HUES64 (cell line): ENCODE data around the gene FGD2.

ENCODE experiments used
- H3K27ac ChIP-seq: 2 replicates; pipeline ENCODE4 v1.7.0; 2013; ENCODE audit warnings: low read depth, low read length, inconsistent platforms
- H3K27me3 ChIP-seq: 2 replicates; pipeline ENCODE4 v1.6.1; 2013; ENCODE audit warnings: mild to moderate bottlenecking, low read length; ENCODE audit not compliant: insufficient read depth
- H3K36me3 ChIP-seq: 2 replicates; pipeline ENCODE4 v1.6.1; 2013; ENCODE audit warnings: mild to moderate bottlenecking, low read length; ENCODE audit not compliant: insufficient read depth
- H3K4me1 ChIP-seq: 2 replicates; pipeline ENCODE4 v1.6.1; 2013; ENCODE audit warnings: mild to moderate bottlenecking, low read length, moderate library complexity; ENCODE audit not compliant: insufficient read depth
- H3K4me3 ChIP-seq: 2 replicates; pipeline ENCODE4 v1.5.1; 2013; ENCODE audit warnings: mild to moderate bottlenecking, low read length, moderate library complexity
- H3K9ac ChIP-seq: 2 replicates; pipeline ENCODE4 v1.6.1; 2013; ENCODE audit warnings: mild to moderate bottlenecking, low read depth, low read length
- H3K9me3 ChIP-seq: 2 replicates; pipeline ENCODE4 v1.6.1; 2013; ENCODE audit warnings: low read depth, low read length; ENCODE audit not compliant: insufficient read depth
- WGBS: fragments of 150-250, 120-280 bp; methylation state at CpG from one replicate; pipeline ENCODE4 v1.1.7; 2013; ENCODE audit warnings: missing lambda C conversion rate; 5-methylcytosine and 5-hydroxymethylcytosine counted together

Gene FGD2

GRCh38 chr6:36964349-36964748, 41.1 kb upstream of the FGD2 start:
- no peaks in the 10 kb centered on the region for H3K4me1 ChIP-seq
- H3K4me3 ChIP-seq = no peak overlapping the region
- no peak overlapping the region for H3K9ac ChIP-seq
- no peaks in the 10 kb centered on the region for H3K9me3 ChIP-seq
- H3K27me3 ChIP-seq = no peaks in the 10 kb centered on the region
- H3K27ac ChIP-seq = no peak overlapping the region
- peaks cover 23% of the 10 kb centered on the region for H3K36me3 ChIP-seq
- WGBS = 93% methylated on average over 4 of the region's 6 CpGs

- no peak overlapping the region for H3K9ac ChIP-seq
- H3K4me3 ChIP-seq = no peak overlapping the region
- H3K36me3 ChIP-seq = peaks cover 29% of the 10 kb centered on the region
- no peak overlapping the region for H3K27ac ChIP-seq
- H3K27me3 ChIP-seq = no peaks in the 10 kb centered on the region
- WGBS = 93% methylated on average over 4 of the region's 4 CpGs
- no peaks in the 10 kb centered on the region for H3K4me1 ChIP-seq
- no peaks in the 10 kb centered on the region for H3K9me3 ChIP-seq
Observed at GRCh38 chr6:36964908-36965307, 40.5 kb upstream of the FGD2 start.

GRCh38 chr6:36967301-36967700, 38.2 kb upstream of the FGD2 start:
- Histone ChIP-seq H3K4me3 (no peak overlapping the region), H3K9ac (no peak overlapping the region), H3K9me3 (no peaks in the 10 kb centered on the region), H3K27ac (no peak overlapping the region), H3K4me1 (no peaks in the 10 kb centered on the region), H3K36me3 (peaks cover 52% of the 10 kb centered on the region), H3K27me3 (no peaks in the 10 kb centered on the region)
- 93% methylated on average over 3 of the region's 3 CpGs for WGBS

GRCh38 chr6:36967757-36968156, 37.7 kb upstream of the FGD2 start:
- H3K36me3 ChIP-seq = peaks cover 57% of the 10 kb centered on the region
- no peak overlapping the region for H3K9ac ChIP-seq
- no peaks in the 10 kb centered on the region for H3K9me3 ChIP-seq
- H3K4me1 ChIP-seq = no peaks in the 10 kb centered on the region
- WGBS = 94% methylated on average over 4 of the region's 4 CpGs
- no peaks in the 10 kb centered on the region for H3K27me3 ChIP-seq
- no peak overlapping the region for H3K4me3 ChIP-seq
- no peak overlapping the region for H3K27ac ChIP-seq

GRCh38 chr6:36968266-36968977, 37.0 kb upstream of the FGD2 start:
- Histone ChIP-seq H3K36me3 (peaks cover 64% of the 10 kb centered on the region), H3K9me3 (no peaks in the 10 kb centered on the region), H3K27ac (no peak overlapping the region), H3K9ac (no peak overlapping the region), H3K4me1 (no peaks in the 10 kb centered on the region), H3K4me3 (no peak overlapping the region), H3K27me3 (no peaks in the 10 kb centered on the region)
- WGBS = 96% methylated on average over 16 of the region's 16 CpGs

- Histone ChIP-seq H3K4me3 (no peak overlapping the region), H3K9ac (no peak overlapping the region), H3K36me3 (peaks cover 72% of the 10 kb centered on the region), H3K27ac (no peak overlapping the region), H3K27me3 (no peaks in the 10 kb centered on the region), H3K4me1 (no peaks in the 10 kb centered on the region), H3K9me3 (no peaks in the 10 kb centered on the region)
- WGBS = 92% methylated on average over 14 of the region's 14 CpGs
Observed at GRCh38 chr6:36969240-36969691, 36.2 kb upstream of the FGD2 start.

- Histone ChIP-seq H3K9ac (no peak overlapping the region), H3K4me3 (no peak overlapping the region), H3K36me3 (peaks cover 82% of the 10 kb centered on the region), H3K4me1 (no peaks in the 10 kb centered on the region), H3K27me3 (no peaks in the 10 kb centered on the region), H3K9me3 (no peaks in the 10 kb centered on the region), H3K27ac (no peak overlapping the region)
- 95% methylated on average over 16 of the region's 17 CpGs for WGBS
Observed at GRCh38 chr6:36969988-36970891, 35.2 kb upstream of the FGD2 start.

- Histone ChIP-seq H3K36me3 (peaks cover 91% of the 10 kb centered on the region), H3K9ac (no peak overlapping the region), H3K4me1 (no peaks in the 10 kb centered on the region), H3K27me3 (no peaks in the 10 kb centered on the region), H3K9me3 (no peaks in the 10 kb centered on the region), H3K4me3 (no peak overlapping the region), H3K27ac (no peak overlapping the region)
- WGBS = 91% methylated on average over 17 of the region's 17 CpGs
Observed at GRCh38 chr6:36970892-36971842, 34.3 kb upstream of the FGD2 start.

GRCh38 chr6:36971921-36972673, 33.4 kb upstream of the FGD2 start:
- peaks cover 100% of the 10 kb centered on the region for H3K36me3 ChIP-seq
- H3K9ac ChIP-seq = no peak overlapping the region
- H3K4me1 ChIP-seq = no peaks in the 10 kb centered on the region
- 93% methylated on average over 14 of the region's 14 CpGs for WGBS
- no peak overlapping the region for H3K27ac ChIP-seq
- H3K27me3 ChIP-seq = no peaks in the 10 kb centered on the region
- H3K9me3 ChIP-seq = no peaks in the 10 kb centered on the region
- no peak overlapping the region for H3K4me3 ChIP-seq

- Histone ChIP-seq H3K36me3 (peaks cover 100% of the 10 kb centered on the region), H3K4me1 (no peaks in the 10 kb centered on the region), H3K9me3 (no peaks in the 10 kb centered on the region), H3K27me3 (no peaks in the 10 kb centered on the region), H3K27ac (no peak overlapping the region), H3K9ac (no peak overlapping the region), H3K4me3 (no peak overlapping the region)
- 91% methylated on average over 1 of the region's 1 CpG for WGBS
Observed at GRCh38 chr6:36973190-36973589, 32.3 kb upstream of the FGD2 start.
